ENCODE results near the gene C10orf71.

Gene C10orf71

GRCh38 chr10:49275896-49276295 is 23.1 kb upstream of the C10orf71 start:
- no peak for DNase-seq

GRCh38 chr10:49276596-49276995 is 22.4 kb upstream of the C10orf71 start:
- DNase-seq = no peak

- peak; percentile 66 to 76 for DNase-seq
Observed at GRCh38 chr10:49277973-49278372, 21.0 kb upstream of the C10orf71 start.

GRCh38 chr10:49278497-49278981 is 20.4 kb upstream of the C10orf71 start:
- no peak for DNase-seq

GRCh38 chr10:49279015-49279880 is 19.7 kb upstream of the C10orf71 start:
- no peak for DNase-seq

- DNase-seq = peak; percentile 71 to 75
Observed at GRCh38 chr10:49280001-49280408, 19.0 kb upstream of the C10orf71 start.

GRCh38 chr10:49281461-49281860 is 17.5 kb upstream of the C10orf71 start:
- DNase-seq = no peak

- no peak for DNase-seq
Observed at GRCh38 chr10:49282306-49282705, 16.7 kb upstream of the C10orf71 start.

GRCh38 chr10:49282879-49283341 is 16.1 kb upstream of the C10orf71 start:
- DNase-seq = no peak

GRCh38 chr10:49283491-49283890 is 15.5 kb upstream of the C10orf71 start:
- DNase-seq = no peak

- DNase-seq = no peak
Observed at GRCh38 chr10:49284356-49284755, 14.6 kb upstream of the C10orf71 start.

GRCh38 chr10:49285232-49285631 is 13.7 kb upstream of the C10orf71 start:
- DNase-seq = no peak

GRCh38 chr10:49286686-49287085 is 12.3 kb upstream of the C10orf71 start:
- peak; percentile 16 to 30 for DNase-seq

GRCh38 chr10:49287689-49288340 is 11.2 kb upstream of the C10orf71 start:
- no peak for DNase-seq

- DNase-seq = no peak
Observed at GRCh38 chr10:49288341-49289065, 10.5 kb upstream of the C10orf71 start.

- no peak for DNase-seq
Observed at GRCh38 chr10:49289480-49289879, 9.5 kb upstream of the C10orf71 start.

GRCh38 chr10:49290131-49290530 is 8.8 kb upstream of the C10orf71 start:
- no peak for DNase-seq

- no peak for DNase-seq
Observed at GRCh38 chr10:49290607-49291006, 8.4 kb upstream of the C10orf71 start.

- no peak for DNase-seq
Observed at GRCh38 chr10:49292565-49293207, 6.3 kb upstream of the C10orf71 start.

- DNase-seq = no peak
Observed at GRCh38 chr10:49293208-49293603, 5.8 kb upstream of the C10orf71 start.

GRCh38 chr10:49294731-49295130 is 4.2 kb upstream of the C10orf71 start:
- no peak for DNase-seq

- no peak for DNase-seq
Observed at GRCh38 chr10:49295297-49295696, 3.7 kb upstream of the C10orf71 start.

GRCh38 chr10:49296382-49296781 is 2.6 kb upstream of the C10orf71 start:
- no peak for DNase-seq

All from Kasumi-1 (cell line).